HEK293 (cell line): ENCODE results near the gene TOPAZ1.

Experiments
- CTCF ChIA-PET: fragments of 350-600 bp; formaldehyde crosslinking; extraction: SDS; loops from one replicate; lab custom pipeline; 2021; ENCODE audit warnings: antibody characterized with exemption; lab: Yijun Ruan, JAX
- POLR2A ChIA-PET: fragments of 300-600 bp; formaldehyde crosslinking; extraction: SDS; loops from one replicate; lab custom pipeline; 2020; ENCODE audit warnings: antibody characterized with exemption, inconsistent platforms; lab: Yijun Ruan, JAX
- H3K27ac ChIP-seq: fragments of 200-500 bp; sonication (Bioruptor generic); 2 replicates; pipeline ENCODE4 v1.5.1; 2014; ENCODE audit warnings: low read depth, low read length, control low read depth, inconsistent platforms; ENCODE audit errors: extremely low read depth
- H3K36me3 ChIP-seq, 2 experiments: fragments of 200-500 bp in 1 of 2; sonication (Bioruptor generic) in 1 of 2; 1 replicate in 1 of 2; 2 replicates in 1 of 2; pipeline ENCODE4 v1.5.1; 2014 to 2017; ENCODE audit warnings: inconsistent platforms in 2 of 2, low read length in 2 of 2; ENCODE audit not compliant: control insufficient read depth in 2 of 2, insufficient read depth in 1 of 2
- H3K4me1 ChIP-seq: fragments of 200-500 bp; sonication (Bioruptor generic); 2 replicates; pipeline ENCODE4 v1.5.1; 2014; ENCODE audit warnings: mild to moderate bottlenecking, low read length, inconsistent platforms; ENCODE audit not compliant: control insufficient read depth, insufficient read depth
- H3K4me3 ChIP-seq: 2 replicates; pipeline ENCODE4 v1.5.1; 2011; ENCODE audit warnings: low read depth, mild to moderate bottlenecking, control low read depth, low read length, moderate library complexity
- H3K9me3 ChIP-seq: fragments of 200-500 bp; sonication (Bioruptor generic); 2 replicates; pipeline ENCODE4 v1.5.1; 2014; ENCODE audit warnings: low read depth, low read length, inconsistent platforms; ENCODE audit not compliant: control insufficient read depth, insufficient read depth
- GLI4 ChIP-seq: fragments of 450-650 bp; formaldehyde crosslinking; IDR thresholded peaks from 2 replicates; pipeline ENCODE4 v1.5.1; 2016; ENCODE audit warnings: missing biosample characterization, missing genetic modification characterization
- HOXD13 ChIP-seq: sonication (generic); formaldehyde crosslinking; IDR thresholded peaks from 2 replicates; pipeline ENCODE4 v1.8.0; 2022; ENCODE audit warnings: missing genetic modification reagents, borderline replicate concordance
- IKZF3 ChIP-seq: fragments of 450-650 bp; IDR thresholded peaks from 2 replicates; pipeline ENCODE4 v1.5.0; 2018; ENCODE audit warnings: missing biosample characterization, mild to moderate bottlenecking, missing genetic modification characterization, moderate library complexity
- KLF7 ChIP-seq: fragments of 450-650 bp; formaldehyde crosslinking; IDR thresholded peaks from 2 replicates; pipeline ENCODE4 v1.5.1; 2016; ENCODE audit warnings: missing biosample characterization, missing genetic modification characterization, borderline replicate concordance
- PRDM10 ChIP-seq: fragments of 450-650 bp; formaldehyde crosslinking; IDR thresholded peaks from 2 replicates; pipeline ENCODE4 v1.5.1; 2016; ENCODE audit warnings: missing biosample characterization, missing genetic modification characterization
- REPIN1 ChIP-seq: fragments of 450-650 bp; formaldehyde crosslinking; IDR thresholded peaks from 2 replicates; pipeline ENCODE4 v1.5.1; 2017; ENCODE audit warnings: missing biosample characterization, missing genetic modification characterization, low read depth
- SCRT2 ChIP-seq: fragments of 450-650 bp; formaldehyde crosslinking; IDR thresholded peaks from 2 replicates; pipeline ENCODE4 v1.5.1; 2016; ENCODE audit warnings: missing biosample characterization, missing genetic modification characterization
- ZBTB26 ChIP-seq: fragments of 450-650 bp; formaldehyde crosslinking; optimal IDR thresholded peaks from 2 replicates; pipeline ENCODE3; 2016; ENCODE audit warnings: missing biosample characterization, mild to moderate bottlenecking, missing genetic modification characterization
- ZBTB49 ChIP-seq: fragments of 450-650 bp; formaldehyde crosslinking; IDR thresholded peaks from 2 replicates; pipeline ENCODE4 v1.5.1; 2016; ENCODE audit warnings: missing biosample characterization, missing genetic modification characterization, low read depth
- ZEB2 ChIP-seq: fragments of 450-650 bp; formaldehyde crosslinking; IDR thresholded peaks from 2 replicates; pipeline ENCODE4 v1.5.1; 2016; ENCODE audit warnings: missing biosample characterization, missing genetic modification characterization
- ZNF112 ChIP-seq: fragments of 450-650 bp; formaldehyde crosslinking; IDR thresholded peaks from 2 replicates; pipeline ENCODE4 v1.5.0; 2017; ENCODE audit warnings: missing biosample characterization, missing genetic modification characterization
- ZNF121 ChIP-seq: fragments of 450-650 bp; formaldehyde crosslinking; IDR thresholded peaks from 2 replicates; pipeline ENCODE4 v1.5.1; 2016; ENCODE audit warnings: missing biosample characterization, missing genetic modification characterization
- ZNF138 ChIP-seq: fragments of 450-650 bp; formaldehyde crosslinking; IDR thresholded peaks from 2 replicates; pipeline ENCODE4 v1.5.1; 2016; ENCODE audit warnings: missing biosample characterization, missing genetic modification characterization, borderline replicate concordance
- ZNF157 ChIP-seq: fragments of 450-650 bp; formaldehyde crosslinking; IDR thresholded peaks from 2 replicates; pipeline ENCODE4 v1.5.1; 2016; ENCODE audit warnings: missing biosample characterization, missing genetic modification characterization
- ZNF169 ChIP-seq: fragments of 450-650 bp; formaldehyde crosslinking; IDR thresholded peaks from 2 replicates; pipeline ENCODE4 v1.5.1; 2016; ENCODE audit warnings: missing biosample characterization, missing genetic modification characterization
- ZNF174 ChIP-seq: fragments of 450-650 bp; formaldehyde crosslinking; IDR thresholded peaks from 2 replicates; pipeline ENCODE4 v1.5.0; 2017; ENCODE audit warnings: missing biosample characterization, mild to moderate bottlenecking, missing genetic modification characterization
- ZNF366 ChIP-seq: fragments of 450-650 bp; formaldehyde crosslinking; conservative IDR thresholded peaks from 2 replicates; pipeline ENCODE4 v1.5.1; 2016; ENCODE audit warnings: missing biosample characterization, missing genetic modification characterization
- ZNF654 ChIP-seq: fragments of 450-650 bp; formaldehyde crosslinking; IDR thresholded peaks from 2 replicates; pipeline ENCODE4 v1.5.1; 2016; ENCODE audit warnings: low read depth, missing biosample characterization, missing genetic modification characterization
- ZNF658 ChIP-seq: fragments of 450-650 bp; formaldehyde crosslinking; IDR thresholded peaks from 2 replicates; pipeline ENCODE4; 2016; ENCODE audit warnings: missing biosample characterization, missing genetic modification characterization
- ZNF692 ChIP-seq: fragments of 450-650 bp; formaldehyde crosslinking; IDR thresholded peaks from 2 replicates; pipeline ENCODE4 v1.5.1; 2016; ENCODE audit warnings: missing biosample characterization, missing genetic modification characterization
- ZNF777 ChIP-seq: fragments of 450-650 bp; formaldehyde crosslinking; IDR thresholded peaks from 2 replicates; pipeline ENCODE4 v1.5.1; 2017; ENCODE audit warnings: missing biosample characterization, missing genetic modification characterization, borderline replicate concordance
- ZSCAN30 ChIP-seq: fragments of 450-650 bp; IDR thresholded peaks from 2 replicates; pipeline ENCODE4 v1.5.1; 2018; ENCODE audit warnings: missing biosample characterization, mild to moderate bottlenecking, missing genetic modification characterization, moderate library complexity
- TF ChIP-seq, protein P1 (sequence below): fragments of 450-650 bp; formaldehyde crosslinking; IDR thresholded peaks from 2 replicates; pipeline ENCODE4 v1.5.1; 2016; ENCODE audit warnings: missing biosample characterization, missing genetic modification characterization

The TOPAZ1 gene

DNA sequence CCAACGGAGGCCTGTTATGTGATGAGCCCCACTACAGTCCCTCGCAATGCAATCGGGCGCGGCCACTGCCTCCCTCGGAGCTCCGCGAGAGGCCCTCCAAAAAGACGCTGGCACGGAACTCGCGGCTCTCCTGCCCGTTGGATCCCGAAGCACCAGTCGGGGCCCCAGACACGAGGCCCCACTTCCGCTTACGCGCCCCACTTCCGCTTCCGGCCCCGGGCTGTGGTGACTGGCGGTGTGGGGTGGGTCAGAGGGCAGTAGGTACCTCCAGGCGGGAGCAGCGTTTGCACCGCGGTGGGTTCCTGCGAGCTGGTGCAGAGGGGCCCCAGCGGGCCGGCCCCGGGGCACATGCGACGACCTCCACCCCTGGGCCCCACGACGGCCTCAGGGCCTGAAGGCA lies at the start of gene TOPAZ1:
Gene TOPAZ1 (plus strand): TSS at position 181 of the 400 bp plus-strand sequence. CDS start 168 bp downstream, at position 349.
- H3K4me1 ChIP-seq, result no peaks in the 10 kb centered on the region
- H3K4me3 ChIP-seq, result no peak within 1 kb of the TSS
- no peaks in the 10 kb centered on the region for H3K36me3 ChIP-seq
- no peaks in the 10 kb centered on the region for H3K9me3 ChIP-seq
- no peak within 1 kb of the TSS for H3K27ac ChIP-seq
- CTCF ChIA-PET, result interaction anchor here (1.1 kb wide), 1 partner anchor 386 kb away, joined by 3 read pairs; no protein-coding TSS in a partner anchor
- POLR2A ChIA-PET, result no interaction called here
- TF ChIP-seq IKZF3 (tag by site-specific recombination) (no peak), ZNF366 (no peak), ZBTB26 (tag by site-specific recombination) (no peak)
- TF ChIP-seq, all 188 proteins: peak for 0

GRCh38 chr3:44198284-44199269 lies 43.1 kb upstream of the TOPAZ1 start:
- no peak overlapping the region for H3K27ac ChIP-seq
- POLR2A ChIA-PET, result no interaction called here
- H3K4me3 ChIP-seq, result no peak overlapping the region
- no peaks in the 10 kb centered on the region for H3K9me3 ChIP-seq
- H3K4me1 ChIP-seq, result no peaks in the 10 kb centered on the region
- CTCF ChIA-PET, result interaction anchor here (0.6 to 1.3 kb wide), 13 partner anchors 9 to 660 kb away, joined by 3 to 5 read pairs (median 4); no protein-coding TSS in a partner anchor
- H3K36me3 ChIP-seq, result no peaks in the 10 kb centered on the region
- TF ChIP-seq ZNF112, result no peak
- TF ChIP-seq ZNF169 (tag by site-specific recombination), result no peak
- TF ChIP-seq HOXD13 (CRISPR knock-in tag), result no peak
- no peak for TF ChIP-seq ZNF121
- TF ChIP-seq PRDM10 (tag by site-specific recombination), result peak; percentile 96
- TF ChIP-seq ZNF777 (tag by site-specific recombination), result no peak
- TF ChIP-seq, protein P1, sequence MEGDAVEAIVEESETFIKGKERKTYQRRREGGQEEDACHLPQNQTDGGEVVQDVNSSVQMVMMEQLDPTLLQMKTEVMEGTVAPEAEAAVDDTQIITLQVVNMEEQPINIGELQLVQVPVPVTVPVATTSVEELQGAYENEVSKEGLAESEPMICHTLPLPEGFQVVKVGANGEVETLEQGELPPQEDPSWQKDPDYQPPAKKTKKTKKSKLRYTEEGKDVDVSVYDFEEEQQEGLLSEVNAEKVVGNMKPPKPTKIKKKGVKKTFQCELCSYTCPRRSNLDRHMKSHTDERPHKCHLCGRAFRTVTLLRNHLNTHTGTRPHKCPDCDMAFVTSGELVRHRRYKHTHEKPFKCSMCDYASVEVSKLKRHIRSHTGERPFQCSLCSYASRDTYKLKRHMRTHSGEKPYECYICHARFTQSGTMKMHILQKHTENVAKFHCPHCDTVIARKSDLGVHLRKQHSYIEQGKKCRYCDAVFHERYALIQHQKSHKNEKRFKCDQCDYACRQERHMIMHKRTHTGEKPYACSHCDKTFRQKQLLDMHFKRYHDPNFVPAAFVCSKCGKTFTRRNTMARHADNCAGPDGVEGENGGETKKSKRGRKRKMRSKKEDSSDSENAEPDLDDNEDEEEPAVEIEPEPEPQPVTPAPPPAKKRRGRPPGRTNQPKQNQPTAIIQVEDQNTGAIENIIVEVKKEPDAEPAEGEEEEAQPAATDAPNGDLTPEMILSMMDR (tag by site-specific recombination), result peak; percentile 44; the same call in 1 of the 2 replicates
- no peak for TF ChIP-seq ZSCAN30 (tag by site-specific recombination)
- TF ChIP-seq ZNF692 (tag by site-specific recombination), result no peak
- no peak for TF ChIP-seq ZNF658 (tag by site-specific recombination)
- no peak for TF ChIP-seq ZNF138 (tag by site-specific recombination)
- no peak for TF ChIP-seq ZNF174 (tag by site-specific recombination)
- peak; percentile 84 for TF ChIP-seq SCRT2 (tag by site-specific recombination)
- no peak for TF ChIP-seq ZNF157 (tag by site-specific recombination)
- TF ChIP-seq GLI4, result no peak
- no peak for TF ChIP-seq KLF7 (tag by site-specific recombination)
- TF ChIP-seq REPIN1, result no peak
- peak; percentile 94 for TF ChIP-seq ZNF654 (tag by site-specific recombination)
- TF ChIP-seq ZEB2 (tag by site-specific recombination), result 0 out of 2 replicates have a peak, but pooled peaks have one; percentile 27
- no peak for TF ChIP-seq ZBTB49 (tag by site-specific recombination)
